T47D (cell line): Measurements from ENCODE around the gene SCP2.

Source experiments
- DNase-seq, 2 experiments: peaks; one replicate each; pipeline versions ENCODE4 v3.0.0 to v3.0.0-alpha.2; 2011 to 2012; ENCODE audit warnings: low read depth in 1 of 2, low spot score in 1 of 2
- JUND ChIP-seq: IDR thresholded peaks from 2 replicates; pipeline ENCODE4 v1.6.1; 2012; ENCODE audit warnings: low read depth
- in situ Hi-C: cut with HindIII; loops from 2 replicates; pipeline ENCODE4 v1.10.0; 2016; ENCODE audit warnings: low sequenced_read_pairs, low pct_unique_long_range_greater_than_20kb

SCP2 gene

DNA sequence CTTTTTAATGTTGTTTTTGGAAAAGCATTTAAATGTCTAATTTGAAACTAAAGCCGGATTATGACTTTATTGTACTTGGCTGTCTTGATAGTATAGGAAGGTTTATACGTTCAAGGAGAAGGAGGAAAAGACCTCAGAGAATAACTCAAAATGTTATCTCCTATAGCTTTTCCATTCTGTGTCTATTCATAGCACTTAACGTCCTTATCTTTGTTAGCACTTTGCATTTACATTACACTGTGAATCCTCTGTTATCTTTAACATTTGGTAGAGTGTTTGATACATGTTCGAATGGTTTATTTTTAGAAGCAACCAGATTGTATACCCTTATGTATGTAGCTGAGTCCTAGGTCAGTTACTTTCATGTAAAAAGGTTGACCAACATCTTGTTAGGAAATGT, 84.1 kb downstream of the SCP2 start:
- no peak for DNase-seq
- no peak for TF ChIP-seq JUND
- in situ Hi-C loops = no loop called here

- peak; percentile 28 to 93 for DNase-seq
- no peak for TF ChIP-seq JUND
- in situ Hi-C loops = no loop called here
These were observed 87.9 kb downstream of the SCP2 start for GRCh38 chr1:53014791-53015507.

- in situ Hi-C loops = no loop called here
- no peak for DNase-seq
- no peak for TF ChIP-seq JUND
These were observed 88.4 kb downstream of the SCP2 start for GRCh38 chr1:53015508-53015860.

- DNase-seq = no peak
- TF ChIP-seq JUND = no peak
- in situ Hi-C loops = no loop called here
These were observed 89.6 kb downstream of the SCP2 start for GRCh38 chr1:53016705-53017104.

DNA sequence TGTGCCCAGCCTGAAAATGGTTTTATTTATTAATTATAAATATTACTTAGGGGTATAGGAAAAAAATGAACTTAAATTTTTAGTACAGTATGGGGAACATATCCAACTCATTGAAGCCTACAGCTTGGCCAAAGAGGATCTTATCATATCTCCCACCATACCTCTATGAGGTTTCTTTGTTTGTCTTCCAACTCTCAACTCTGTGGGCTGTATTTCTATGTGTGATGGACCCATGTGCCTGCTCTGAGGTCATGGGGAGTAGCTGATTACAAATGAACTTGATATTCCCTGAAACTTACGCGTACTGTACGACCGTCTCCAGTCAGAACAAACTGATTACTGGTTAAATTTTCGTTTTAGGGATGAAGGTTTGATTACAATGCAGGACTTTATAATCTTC, 93.5 kb downstream of the SCP2 start:
- TF ChIP-seq JUND = no peak
- in situ Hi-C loops = no loop called here
- no peak for DNase-seq

DNA sequence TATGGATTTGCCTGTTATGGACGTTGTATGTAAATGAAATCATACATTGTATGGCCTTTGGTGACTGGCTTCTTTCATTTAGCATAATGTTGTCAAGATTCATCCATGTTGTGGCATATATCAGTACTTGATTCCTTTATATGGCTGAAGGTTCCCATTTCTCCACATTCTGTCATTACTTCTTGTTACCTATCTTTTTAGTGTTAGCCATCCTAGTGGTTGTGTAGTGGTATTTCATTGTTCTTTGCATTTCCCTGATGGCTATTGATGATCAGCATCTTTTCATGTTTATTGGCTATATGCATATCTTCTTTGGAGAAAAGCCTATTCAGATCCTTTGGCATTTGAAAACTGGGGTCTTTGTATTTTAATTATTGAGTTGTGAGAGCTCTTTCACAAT, 95.1 kb downstream of the SCP2 start:
- no peak for DNase-seq
- in situ Hi-C loops = no loop called here
- no peak for TF ChIP-seq JUND

GRCh38 chr1:53023546-53023945, 96.5 kb downstream of the SCP2 start:
- in situ Hi-C loops = no loop called here
- TF ChIP-seq JUND = no peak
- no peak for DNase-seq

GRCh38 chr1:53024117-53024516, 97.0 kb downstream of the SCP2 start:
- in situ Hi-C loops = no loop called here
- no peak for DNase-seq
- TF ChIP-seq JUND = no peak

GRCh38 chr1:53025034-53025768, 98.1 kb downstream of the SCP2 start:
- DNase-seq = no peak
- in situ Hi-C loops = no loop called here
- no peak for TF ChIP-seq JUND

GRCh38 chr1:53025769-53026112, 98.7 kb downstream of the SCP2 start:
- no peak for TF ChIP-seq JUND
- in situ Hi-C loops = no loop called here
- no peak for DNase-seq

- in situ Hi-C loops = no loop called here
- DNase-seq = no peak
- no peak for TF ChIP-seq JUND
These were observed 99.2 kb downstream of the SCP2 start for GRCh38 chr1:53026254-53026653.

DNA sequence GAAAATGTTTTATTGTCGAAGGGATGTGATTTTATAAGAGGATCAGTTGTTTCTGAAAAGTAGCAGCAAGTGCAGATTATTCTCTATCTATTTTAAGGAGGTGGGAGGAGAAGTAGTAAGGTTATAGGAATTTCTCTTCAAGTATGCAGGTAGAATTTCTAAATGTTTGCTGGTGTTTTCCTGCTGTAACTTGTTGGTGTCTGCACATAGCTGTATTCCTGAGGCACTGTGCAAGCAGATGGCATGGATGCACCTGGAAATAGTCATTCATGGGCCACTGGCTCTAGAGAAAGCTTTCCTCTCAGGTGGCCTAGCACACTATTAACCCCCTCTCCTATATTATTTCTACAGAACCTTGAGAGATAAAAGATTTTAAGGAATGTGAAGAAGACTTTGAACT, 104.7 kb downstream of the SCP2 start:
- in situ Hi-C loops = no loop called here
- DNase-seq = no peak
- TF ChIP-seq JUND = no peak

DNA sequence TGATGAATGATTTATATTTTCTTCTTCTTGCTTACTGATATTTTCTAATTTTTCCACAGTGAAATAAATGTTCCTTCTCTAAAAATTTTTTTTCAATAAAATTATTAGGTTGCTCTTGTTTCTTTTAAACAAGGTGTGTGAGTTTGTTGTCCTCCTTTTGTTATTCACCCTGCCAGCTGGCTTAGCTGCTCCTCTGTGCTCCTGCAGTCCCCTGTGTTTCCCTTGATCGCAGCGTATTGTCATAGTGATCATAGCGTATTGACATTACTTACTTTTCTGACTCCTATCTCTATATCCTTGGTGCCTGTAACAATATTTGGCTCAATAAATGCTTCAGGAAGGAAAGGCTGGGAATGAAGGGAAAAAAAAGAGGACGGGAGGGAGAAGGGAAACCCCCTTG, 110.1 kb downstream of the SCP2 start:
- TF ChIP-seq JUND = no peak
- DNase-seq = no peak
- in situ Hi-C loops = no loop called here

GRCh38 chr1:53038566-53038965, 111.5 kb downstream of the SCP2 start:
- in situ Hi-C loops = no loop called here
- no peak for DNase-seq
- no peak for TF ChIP-seq JUND
